Thymus (tissue), 11 donors: Measurements from ENCODE around the gene GGCX. TPM values are rescaled to one million over a fixed set of nuclear protein-coding genes. Genes with fewer than 3 reads are reported as not detected.
A peak's percentile ranks its signal among the peaks of the same experiment; 100 is the strongest.
"Not testable (repeated sequence)": the region's sequence is repeated elsewhere in the genome, so short reads cannot be mapped to it uniquely, and the experiment has no call there.

Experiments
- DNase-seq, 9 donors: peaks; one replicate each; pipeline ENCODE4 v3.0.0-alpha.2; 2013; ENCODE audit warnings: low spot score in 9 of 9, low read depth in 6 of 9, missing footprints in 1 of 9
- H3K27ac ChIP-seq, 2 donors: one replicate each; pipeline ENCODE4 v1.5.1; 2013; ENCODE audit warnings: control low read depth in 1 of 2, low read depth in 1 of 2, low read length in 1 of 2, mild to moderate bottlenecking in 1 of 2, moderate library complexity in 1 of 2
- H3K27me3 ChIP-seq, 2 donors: one replicate each; pipeline ENCODE4 v1.5.1; 2013; ENCODE audit warnings: low read length in 1 of 2; ENCODE audit not compliant: control insufficient read depth in 2 of 2, insufficient read depth in 1 of 2
- H3K36me3 ChIP-seq, 2 donors: one replicate each; pipeline ENCODE4 v1.5.1; 2013; ENCODE audit warnings: low read length in 1 of 2, mild to moderate bottlenecking in 1 of 2, moderate library complexity in 1 of 2; ENCODE audit not compliant: control insufficient read depth in 2 of 2, insufficient read depth in 2 of 2
- H3K4me1 ChIP-seq, 2 donors: one replicate each; pipeline ENCODE4 v1.5.1; 2013; ENCODE audit warnings: low read length in 2 of 2; ENCODE audit not compliant: control insufficient read depth in 2 of 2, insufficient read depth in 2 of 2
- H3K4me3 ChIP-seq, 2 donors: one replicate each; pipeline ENCODE4 v1.5.1; 2013; ENCODE audit warnings: low read length in 2 of 2, control low read depth in 1 of 2, mild to moderate bottlenecking in 1 of 2
- H3K9me3 ChIP-seq, 2 donors: one replicate each; pipeline ENCODE4 v1.5.1; 2013; ENCODE audit warnings: low read length in 1 of 2, mild to moderate bottlenecking in 1 of 2; ENCODE audit not compliant: control insufficient read depth in 2 of 2, insufficient read depth in 1 of 2
- WGBS: extraction: QIAGEN DNeasy Blood & Tissue Kit; methylation state at CpG from one replicate; pipeline ENCODE4 v1.1.7; 2013; 5-methylcytosine and 5-hydroxymethylcytosine counted together
- polyA plus RNA-seq: library from polyadenylated mRNA; stranded (reverse); fragments of 200-250 nt; gene quantifications from one replicate; pipeline ENCODE4 v1.2.3, GENCODE V29; 2013
- total RNA-seq: library from RNA; stranded (reverse); fragments of 120-200 nt; gene quantifications from one replicate; pipeline ENCODE4 v1.2.4, GENCODE V29; 2013
- donor health status: healthy.

The GGCX gene
- total and polyA plus RNA-seq, 2 donors: 16.5 to 17.8 TPM

DNA sequence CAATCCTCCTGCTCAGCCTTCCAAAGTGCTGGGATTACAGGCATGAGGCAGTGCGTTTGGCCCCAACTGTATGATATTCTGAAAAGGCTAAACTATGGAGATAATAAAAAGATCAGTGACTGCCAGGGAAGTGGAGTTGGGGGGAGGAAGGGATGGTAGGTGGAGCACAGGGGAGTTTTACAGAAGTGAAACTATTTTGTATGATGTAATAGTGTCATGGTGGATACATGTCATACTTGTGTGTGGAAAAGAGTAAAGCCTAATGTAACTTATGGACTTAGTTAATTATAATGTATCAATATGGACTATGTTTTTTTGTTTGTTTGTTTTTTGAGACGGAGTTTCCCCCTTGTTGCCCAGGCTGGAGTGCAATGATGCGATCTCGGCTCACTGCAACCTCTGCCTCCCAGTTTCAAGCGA is 2.9 kb upstream of the GGCX start:
- Histone ChIP-seq H3K27me3 (no peaks in the 10 kb centered on the region), H3K9me3 (no peaks in the 10 kb centered on the region), H3K36me3 (no peaks in the 10 kb centered on the region), H3K4me1 (peaks cover 3 to 15% of the 10 kb centered on the region in 2 donors), H3K4me3 (no peak overlapping the region), H3K27ac (no peak overlapping the region)
- DNase-seq: no peak
- WGBS: 96% methylated on average over 5 of the region's 5 CpGs

DNA sequence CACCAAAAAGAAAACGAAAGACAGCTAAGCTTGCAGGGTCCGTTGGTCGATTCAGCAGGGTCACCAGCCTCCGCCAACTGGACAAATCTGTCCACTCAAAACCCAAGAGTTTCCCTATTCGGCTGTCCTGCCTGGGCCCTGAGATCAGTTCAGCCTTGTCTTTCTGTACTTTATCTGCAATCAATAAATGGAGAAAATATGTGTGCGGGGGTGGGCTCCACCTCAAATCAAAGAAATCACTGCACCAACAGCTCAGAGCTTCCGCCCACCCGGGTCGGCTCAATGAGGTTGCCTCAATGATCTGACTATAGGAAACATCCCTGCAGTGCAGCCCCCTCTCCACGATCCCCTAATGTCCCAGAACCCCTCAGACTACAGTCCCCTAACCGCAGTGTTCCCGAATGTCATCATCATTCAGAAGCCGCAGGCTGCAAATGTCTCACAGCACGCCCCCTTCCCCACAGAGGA is 447 bp downstream of the GGCX start:
- H3K4me3 ChIP-seq: peak overlapping the region; percentile 69 to 94
- 11% methylated on average over 14 of the region's 14 CpGs for WGBS

GRCh38 chr2:85560403-85560726 is 928 bp downstream of the GGCX start:
- H3K9me3 ChIP-seq, DNase-seq, H3K27me3 ChIP-seq, H3K27ac ChIP-seq: not testable (repeated sequence)
- 92% methylated on average over 12 of the region's 12 CpGs for WGBS
- Histone ChIP-seq H3K4me3 (peak overlapping the region in 1 of 2 donors; percentile 69), H3K36me3 (peaks cover 3 to 19% of the 10 kb centered on the region in 2 donors), H3K4me1 (peaks cover 3 to 15% of the 10 kb centered on the region in 2 donors)

More for the DNA sequence above, 447 bp downstream of the GGCX start:
- Histone ChIP-seq H3K27me3 (no peaks in the 10 kb centered on the region), H3K9me3 (no peaks in the 10 kb centered on the region), H3K4me1 (peaks cover 3 to 15% of the 10 kb centered on the region in 2 donors), H3K36me3 (peaks cover 3 to 16% of the 10 kb centered on the region in 2 donors), H3K27ac (peak overlapping the region in 1 of 2 donors; percentile 97)
- no peak for DNase-seq

DNA sequence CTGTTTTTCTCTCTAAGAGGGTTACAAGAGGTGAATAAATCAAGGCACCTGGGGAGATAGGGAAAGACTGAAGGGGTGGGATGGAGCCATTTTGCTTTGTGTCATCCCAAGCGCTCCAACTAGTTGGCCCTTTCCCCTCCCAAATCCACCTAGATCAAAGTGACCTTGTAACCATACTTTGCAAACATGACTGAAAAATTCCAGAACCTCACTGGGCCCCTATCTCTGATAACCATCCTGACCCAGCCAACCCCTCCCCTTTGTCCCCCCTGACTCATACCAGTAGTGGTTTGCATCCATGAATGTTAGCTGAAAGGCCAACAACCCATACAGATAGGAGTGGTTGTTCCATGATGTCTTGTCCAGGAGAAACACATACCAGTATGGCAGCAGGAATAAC is 3.1 kb downstream of the GGCX start:
- WGBS: 100% methylated on average over 1 of the region's 1 CpG

GRCh38 chr2:85557130-85557529 is 4.2 kb downstream of the GGCX start:
- Histone ChIP-seq H3K36me3 (peaks cover 30 to 46% of the 10 kb centered on the region in 2 donors), H3K27me3 (no peaks in the 10 kb centered on the region), H3K27ac (no peak overlapping the region), H3K4me1 (peaks cover 3 to 17% of the 10 kb centered on the region in 2 donors), H3K4me3 (no peak overlapping the region), H3K9me3 (no peaks in the 10 kb centered on the region)
- 98% methylated on average over 5 of the region's 5 CpGs for WGBS
- DNase-seq: no peak

More for the DNA sequence above, 3.1 kb downstream of the GGCX start:
- Histone ChIP-seq H3K27me3 (no peaks in the 10 kb centered on the region), H3K36me3 (peaks cover 19 to 36% of the 10 kb centered on the region in 2 donors), H3K27ac (no peak overlapping the region), H3K9me3 (no peaks in the 10 kb centered on the region), H3K4me1 (peaks cover 3 to 15% of the 10 kb centered on the region in 2 donors), H3K4me3 (no peak overlapping the region)
- no peak for DNase-seq

GRCh38 chr2:85554980-85555612 is 6.2 kb downstream of the GGCX start:
- 98% methylated on average over 3 of the region's 3 CpGs for WGBS
- Histone ChIP-seq H3K27me3 (no peaks in the 10 kb centered on the region), H3K36me3 (peaks cover 42 to 64% of the 10 kb centered on the region in 2 donors), H3K4me3 (no peak overlapping the region), H3K9me3 (no peaks in the 10 kb centered on the region), H3K4me1 (peaks cover 0 to 6% of the 10 kb centered on the region in 2 donors), H3K27ac (no peak overlapping the region)
- DNase-seq: no peak

DNA sequence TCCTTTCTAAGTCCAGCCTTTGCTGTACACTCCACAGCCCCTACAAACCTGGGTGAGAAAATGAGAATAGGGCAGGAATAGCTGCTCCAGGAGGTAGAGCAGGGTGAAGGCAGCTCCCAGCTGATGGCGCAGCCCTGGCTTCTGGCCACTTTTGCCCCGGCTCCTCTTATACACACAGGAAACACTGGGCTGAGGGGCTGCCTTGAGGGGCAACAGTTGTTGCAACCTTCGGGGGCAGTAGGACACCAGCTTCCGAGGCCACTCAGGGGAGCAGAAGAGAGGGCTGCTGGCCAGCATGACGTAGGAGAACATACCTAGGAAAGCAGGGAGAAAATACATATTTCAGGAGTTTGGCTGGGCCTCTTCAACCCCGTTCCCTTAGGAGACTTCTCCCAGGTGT is 8.1 kb downstream of the GGCX start:
- Histone ChIP-seq H3K4me3 (no peak overlapping the region), H3K27me3 (no peaks in the 10 kb centered on the region), H3K4me1 (peaks cover 0 to 4% of the 10 kb centered on the region in 2 donors), H3K27ac (no peak overlapping the region), H3K36me3 (peaks cover 49 to 66% of the 10 kb centered on the region in 2 donors), H3K9me3 (no peaks in the 10 kb centered on the region)
- no peak for DNase-seq
- WGBS: 98% methylated on average over 6 of the region's 6 CpGs

GRCh38 chr2:85551698-85552678 is 9.3 kb downstream of the GGCX start:
- no peak overlapping the region for H3K4me3 ChIP-seq
- H3K4me1 ChIP-seq: peaks cover 0 to 4% of the 10 kb centered on the region in 2 donors
- DNase-seq: peak; percentile 61 to 96 (median 90)
- WGBS: 83% methylated on average over 9 of the region's 9 CpGs
- H3K36me3 ChIP-seq: peaks cover 51 to 68% of the 10 kb centered on the region in 2 donors
- H3K27me3 ChIP-seq: no peaks in the 10 kb centered on the region
- no peaks in the 10 kb centered on the region for H3K9me3 ChIP-seq
- H3K27ac ChIP-seq: no peak overlapping the region

DNA sequence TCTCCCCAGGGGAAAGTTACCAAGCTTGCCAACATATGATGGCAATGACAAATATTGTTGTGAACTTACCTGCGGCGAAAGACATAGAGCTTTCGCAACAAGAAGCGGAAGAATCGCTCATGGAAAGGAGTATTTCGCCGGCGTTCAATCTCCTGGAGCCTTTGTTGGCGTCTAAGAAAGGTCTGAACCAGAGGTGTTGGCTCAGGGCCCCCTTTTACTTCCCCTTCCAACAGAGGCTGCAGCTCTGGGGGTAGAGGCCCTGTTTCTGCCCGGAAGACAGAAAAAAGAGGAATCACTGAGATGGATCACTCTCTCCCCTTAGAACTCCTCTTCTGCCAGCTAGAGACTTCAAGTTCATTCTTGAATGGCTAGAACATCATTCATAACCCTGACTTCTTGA is 10.8 kb downstream of the GGCX start:
- DNase-seq: no peak

More for the DNA sequence above, 10.8 kb downstream of the GGCX start:
- WGBS: 83% methylated on average over 10 of the region's 10 CpGs
- Histone ChIP-seq H3K36me3 (peaks cover 59 to 74% of the 10 kb centered on the region in 2 donors), H3K27me3 (no peaks in the 10 kb centered on the region), H3K9me3 (no peaks in the 10 kb centered on the region), H3K4me1 (peaks cover 0 to 4% of the 10 kb centered on the region in 2 donors), H3K4me3 (no peak overlapping the region), H3K27ac (no peak overlapping the region)
